Measurements from ENCODE around the gene IFITM5. TPM values are rescaled to one million over a fixed set of nuclear protein-coding genes. Genes with fewer than 3 reads are reported as not detected.
A peak's percentile ranks its signal among the peaks of the same experiment; 100 is the strongest.
"Not testable (repeated sequence)": the region's sequence is repeated elsewhere in the genome, so short reads cannot be mapped to it uniquely, and the experiment has no call there.

The IFITM5 gene
- total RNA-seq, 1 donor from 2014 or later: not detected

- H3K4me3 Mint-ChIP-seq (ENCODE audit: unreplicated experiment): peak overlapping the region; percentile 77
- DNase-seq: no peak
- H3K27ac Mint-ChIP-seq (ENCODE audit: unreplicated experiment): no peak overlapping the region
- H3K36me3 Mint-ChIP-seq (ENCODE audit: unreplicated experiment): no peaks in the 10 kb centered on the region
- peaks cover 13% of the 10 kb centered on the region for H3K27me3 Mint-ChIP-seq (ENCODE audit: unreplicated experiment)
- no peak for TF ChIP-seq CTCF (IDR thresholded peaks at IDR 0.05; ENCODE audit: partially characterized antibody, unreplicated experiment)
- H3K4me1 Mint-ChIP-seq (ENCODE audit: low read depth, unreplicated experiment): peaks cover 1% of the 10 kb centered on the region
- peaks cover 13% of the 10 kb centered on the region for H3K9me3 Mint-ChIP-seq (ENCODE audit: unreplicated experiment)
Measured at GRCh38 chr11:287821-288477, 11.4 kb downstream of the IFITM5 start.

GRCh38 chr11:286977-287820 lies 12.1 kb downstream of the IFITM5 start:
- H3K9me3 Mint-ChIP-seq (ENCODE audit: unreplicated experiment): peaks cover 14% of the 10 kb centered on the region
- DNase-seq; H3K4me1 Mint-ChIP-seq (ENCODE audit: low read depth, unreplicated experiment); H3K4me3 Mint-ChIP-seq (ENCODE audit: unreplicated experiment); H3K27ac Mint-ChIP-seq (ENCODE audit: unreplicated experiment); H3K36me3 Mint-ChIP-seq (ENCODE audit: unreplicated experiment): not testable (repeated sequence)
- peaks cover 20% of the 10 kb centered on the region for H3K27me3 Mint-ChIP-seq (ENCODE audit: unreplicated experiment)

GRCh38 chr11:285894-286220 lies 13.5 kb downstream of the IFITM5 start:
- Mint-ChIP-seq H3K4me1 (ENCODE audit: low read depth, unreplicated experiment) (peaks cover 3% of the 10 kb centered on the region), H3K27me3 (ENCODE audit: unreplicated experiment) (peaks cover 20% of the 10 kb centered on the region), H3K27ac (ENCODE audit: unreplicated experiment) (no peak overlapping the region), H3K9me3 (ENCODE audit: unreplicated experiment) (peaks cover 13% of the 10 kb centered on the region), H3K36me3 (ENCODE audit: unreplicated experiment) (no peaks in the 10 kb centered on the region), H3K4me3 (ENCODE audit: unreplicated experiment) (no peak overlapping the region)
- DNase-seq: no peak
- TF ChIP-seq CTCF (IDR thresholded peaks at IDR 0.05; ENCODE audit: partially characterized antibody, unreplicated experiment): no peak

- no peak for DNase-seq
- Mint-ChIP-seq H3K4me3 (ENCODE audit: unreplicated experiment) (no peak overlapping the region), H3K4me1 (ENCODE audit: low read depth, unreplicated experiment) (peaks cover 3% of the 10 kb centered on the region), H3K27me3 (ENCODE audit: unreplicated experiment) (peaks cover 20% of the 10 kb centered on the region), H3K36me3 (ENCODE audit: unreplicated experiment) (no peaks in the 10 kb centered on the region), H3K27ac (ENCODE audit: unreplicated experiment) (no peak overlapping the region), H3K9me3 (ENCODE audit: unreplicated experiment) (peaks cover 13% of the 10 kb centered on the region)
- no peak for TF ChIP-seq CTCF (IDR thresholded peaks at IDR 0.05; ENCODE audit: partially characterized antibody, unreplicated experiment)
Measured at GRCh38 chr11:285021-285893, 14.1 kb downstream of the IFITM5 start.
